ENCODE measurements around the gene ATXN3L.

DNA sequence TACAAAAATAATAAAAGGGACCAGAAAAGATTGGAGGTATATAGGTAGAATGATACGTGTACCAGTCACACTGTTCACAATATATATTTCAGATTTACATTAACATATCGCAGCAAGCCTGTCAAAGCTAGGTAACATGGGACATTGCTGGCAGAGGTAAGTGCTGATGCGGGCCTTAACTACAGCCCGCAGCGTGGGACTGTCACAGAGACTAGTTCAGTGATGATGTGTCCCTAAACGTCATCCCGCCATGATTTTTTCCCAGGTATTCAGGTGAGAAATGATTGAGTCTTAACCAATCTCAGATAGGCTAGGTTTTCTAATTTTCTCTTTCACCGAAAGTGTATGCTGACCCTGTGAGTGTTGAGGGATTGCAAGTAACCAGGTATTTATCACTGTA lies 7.8 kb upstream of the ATXN3L start:
- TF ChIP-seq, protein P1, sequence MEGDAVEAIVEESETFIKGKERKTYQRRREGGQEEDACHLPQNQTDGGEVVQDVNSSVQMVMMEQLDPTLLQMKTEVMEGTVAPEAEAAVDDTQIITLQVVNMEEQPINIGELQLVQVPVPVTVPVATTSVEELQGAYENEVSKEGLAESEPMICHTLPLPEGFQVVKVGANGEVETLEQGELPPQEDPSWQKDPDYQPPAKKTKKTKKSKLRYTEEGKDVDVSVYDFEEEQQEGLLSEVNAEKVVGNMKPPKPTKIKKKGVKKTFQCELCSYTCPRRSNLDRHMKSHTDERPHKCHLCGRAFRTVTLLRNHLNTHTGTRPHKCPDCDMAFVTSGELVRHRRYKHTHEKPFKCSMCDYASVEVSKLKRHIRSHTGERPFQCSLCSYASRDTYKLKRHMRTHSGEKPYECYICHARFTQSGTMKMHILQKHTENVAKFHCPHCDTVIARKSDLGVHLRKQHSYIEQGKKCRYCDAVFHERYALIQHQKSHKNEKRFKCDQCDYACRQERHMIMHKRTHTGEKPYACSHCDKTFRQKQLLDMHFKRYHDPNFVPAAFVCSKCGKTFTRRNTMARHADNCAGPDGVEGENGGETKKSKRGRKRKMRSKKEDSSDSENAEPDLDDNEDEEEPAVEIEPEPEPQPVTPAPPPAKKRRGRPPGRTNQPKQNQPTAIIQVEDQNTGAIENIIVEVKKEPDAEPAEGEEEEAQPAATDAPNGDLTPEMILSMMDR (conservative IDR thresholded peaks at IDR 0.05 in 1 of 2, IDR thresholded peaks at IDR 0.05 in 1 of 2; ENCODE audit: low read depth in 1 of 2, low read length in 2 of 2) = no peak
- TF ChIP-seq EZH2 (IDR thresholded peaks at IDR 0.05; ENCODE audit: low read length, missing control alignments) = no peak

Data from fibroblast of lung (primary cell).